GM19043 (cell line): Measurements from ENCODE around the gene EGLN2.
"Not testable (repeated sequence)": the region's sequence is repeated elsewhere in the genome, so short reads cannot be mapped to it uniquely, and the experiment has no call there.

Experiments used
- ATAC-seq: cut with Tn5 transposase; IDR thresholded peaks from one replicate; pipeline ENCODE4 v1.9.1; 2021; ENCODE audit warnings: low read depth; ENCODE audit not compliant: unreplicated experiment

The EGLN2 gene

GRCh38 chr19:40815223-40815622, 16.2 kb downstream of the EGLN2 start:
- ATAC-seq: no peak

GRCh38 chr19:40818480-40819399, 19.7 kb downstream of the EGLN2 start:
- not testable (repeated sequence) for ATAC-seq

- ATAC-seq: not testable (repeated sequence)
These were observed 20.7 kb downstream of the EGLN2 start for GRCh38 chr19:40819479-40820234.

DNA sequence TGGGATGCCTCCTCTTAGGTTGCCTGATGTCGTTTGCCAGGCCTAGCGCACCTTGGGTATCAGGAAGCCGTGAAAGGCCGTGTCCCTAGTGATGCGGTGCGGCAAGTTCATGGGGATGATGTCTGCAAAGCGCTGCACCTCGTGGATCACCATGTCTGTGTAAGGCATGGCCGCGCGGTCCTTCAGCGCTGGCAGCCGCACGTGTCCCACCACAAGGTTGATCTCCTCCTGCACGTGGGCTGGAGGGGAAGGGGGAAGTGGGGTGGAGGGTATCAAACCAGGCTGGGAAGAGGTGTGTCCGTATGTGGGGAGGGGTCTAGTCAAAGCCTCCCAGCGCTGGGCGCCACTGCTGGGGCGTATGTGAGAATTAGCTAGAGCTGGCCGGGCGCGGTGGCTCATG, 23.2 kb downstream of the EGLN2 start:
- no peak for ATAC-seq

GRCh38 chr19:40822704-40823553, 23.9 kb downstream of the EGLN2 start:
- ATAC-seq: not testable (repeated sequence)

DNA sequence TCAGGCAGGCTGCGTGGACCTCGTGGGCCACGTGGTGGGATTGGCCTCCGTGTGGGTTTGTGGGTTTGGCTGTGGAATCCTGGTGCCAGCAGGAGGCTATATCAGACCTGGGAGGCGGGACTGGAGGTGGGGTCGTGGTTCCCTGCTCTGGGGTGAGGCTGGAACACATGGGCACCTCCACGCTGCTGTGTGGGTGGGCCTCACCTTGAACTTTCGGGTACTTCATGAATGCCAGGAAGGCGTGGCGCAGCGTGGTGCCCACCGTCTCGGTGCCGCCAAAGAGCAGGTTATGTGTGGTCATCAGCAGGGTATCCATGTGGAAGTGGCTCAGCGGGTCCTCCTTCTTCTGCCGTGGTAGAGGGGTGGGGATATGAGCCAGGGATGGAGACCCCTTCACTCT, 25.9 kb downstream of the EGLN2 start:
- ATAC-seq: not testable (repeated sequence)

DNA sequence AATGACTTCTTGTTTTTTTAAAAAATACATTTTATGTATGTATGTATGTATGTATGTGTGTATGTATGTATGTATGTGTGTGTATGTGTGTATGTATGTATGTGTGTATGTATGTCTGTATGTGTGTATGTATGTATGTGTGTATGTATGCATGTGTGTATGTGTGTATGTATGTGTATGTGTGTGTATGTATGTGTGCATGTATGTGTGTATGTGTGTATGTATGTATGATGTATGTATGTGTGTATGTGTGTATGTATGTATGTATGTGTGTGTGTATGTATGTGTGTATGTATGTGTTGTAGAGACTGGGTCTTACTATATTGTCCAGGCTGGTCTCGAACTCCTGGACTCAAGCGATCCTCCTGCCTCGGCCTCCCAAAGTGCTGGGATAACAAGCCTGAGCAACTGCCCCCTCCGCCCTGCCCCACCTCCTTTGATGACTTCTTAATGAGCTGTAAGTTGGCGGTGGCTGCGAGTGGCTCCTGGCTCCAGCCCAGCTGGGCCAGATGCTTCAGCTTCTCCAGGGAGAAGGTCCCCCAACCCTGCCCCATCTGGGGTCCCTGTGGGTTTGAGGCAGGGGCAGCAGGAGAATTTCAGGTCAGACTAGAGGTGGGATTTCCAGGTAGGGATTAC, 26.6 kb downstream of the EGLN2 start:
- ATAC-seq: not testable (repeated sequence)

GRCh38 chr19:40826312-40826698, 27.3 kb downstream of the EGLN2 start:
- not testable (repeated sequence) for ATAC-seq

- not testable (repeated sequence) for ATAC-seq
These were observed 27.9 kb downstream of the EGLN2 start for GRCh38 chr19:40826699-40827385.

DNA sequence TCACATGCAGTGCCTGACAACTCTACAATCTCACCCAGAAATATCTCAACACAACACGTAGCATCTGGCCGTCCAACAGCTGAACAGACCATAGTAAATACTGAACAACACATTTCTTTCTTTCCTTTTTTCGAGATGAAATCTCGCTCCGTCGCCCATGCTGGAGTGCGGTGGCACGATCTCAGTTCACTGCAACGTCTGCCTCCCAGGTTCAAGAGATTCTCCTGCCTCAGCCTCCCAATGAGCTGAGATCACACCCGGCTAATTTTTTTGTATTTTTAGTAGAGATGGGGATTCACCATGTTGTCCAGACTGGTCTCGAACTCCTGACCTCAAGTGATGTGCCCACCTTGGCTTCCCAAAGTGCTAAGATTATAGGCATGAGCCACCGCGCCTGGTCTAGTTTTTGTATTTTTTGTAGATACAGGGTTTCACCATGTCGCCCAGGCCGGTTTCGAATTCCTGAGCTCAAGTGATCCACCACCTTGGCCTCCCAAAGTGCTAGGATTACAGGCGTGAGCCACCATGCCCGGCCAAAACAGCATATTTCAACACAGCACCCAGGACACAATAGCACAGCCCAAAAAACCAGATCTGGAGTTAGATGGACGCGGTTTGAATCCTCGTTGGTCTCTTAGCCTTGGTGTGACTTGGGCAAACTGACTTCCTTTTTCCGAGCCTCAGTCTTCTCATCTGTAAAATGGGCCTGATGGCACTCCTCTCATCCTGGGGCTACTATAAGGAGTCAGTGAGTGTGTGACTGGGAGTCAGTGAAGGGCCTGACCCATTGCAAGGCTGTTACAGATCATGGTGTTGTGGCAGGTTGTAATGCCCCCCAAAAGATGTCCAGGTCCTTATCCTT, 28.6 kb downstream of the EGLN2 start:
- no peak for ATAC-seq

GRCh38 chr19:40829205-40829604, 30.2 kb downstream of the EGLN2 start:
- no peak for ATAC-seq

DNA sequence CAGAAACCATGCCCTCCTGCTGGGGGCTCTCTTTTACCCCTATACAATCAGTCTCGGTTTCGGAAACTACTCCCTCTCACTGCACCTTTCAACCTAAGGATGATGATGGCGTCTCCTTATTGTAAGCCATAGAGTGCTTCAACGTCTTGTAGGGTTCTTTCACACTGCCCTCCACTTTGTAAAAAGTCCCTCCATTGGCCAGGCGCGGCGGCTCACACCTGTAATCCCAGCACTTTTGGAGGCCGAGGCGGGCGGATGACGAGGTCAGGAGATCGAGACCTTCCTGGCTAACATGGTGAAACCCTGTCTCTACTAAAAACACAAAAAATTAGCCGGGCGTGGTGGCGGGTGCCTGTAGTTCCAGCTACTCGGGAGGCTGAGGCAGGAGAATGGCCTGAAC, 31.8 kb downstream of the EGLN2 start:
- ATAC-seq: not testable (repeated sequence)

DNA sequence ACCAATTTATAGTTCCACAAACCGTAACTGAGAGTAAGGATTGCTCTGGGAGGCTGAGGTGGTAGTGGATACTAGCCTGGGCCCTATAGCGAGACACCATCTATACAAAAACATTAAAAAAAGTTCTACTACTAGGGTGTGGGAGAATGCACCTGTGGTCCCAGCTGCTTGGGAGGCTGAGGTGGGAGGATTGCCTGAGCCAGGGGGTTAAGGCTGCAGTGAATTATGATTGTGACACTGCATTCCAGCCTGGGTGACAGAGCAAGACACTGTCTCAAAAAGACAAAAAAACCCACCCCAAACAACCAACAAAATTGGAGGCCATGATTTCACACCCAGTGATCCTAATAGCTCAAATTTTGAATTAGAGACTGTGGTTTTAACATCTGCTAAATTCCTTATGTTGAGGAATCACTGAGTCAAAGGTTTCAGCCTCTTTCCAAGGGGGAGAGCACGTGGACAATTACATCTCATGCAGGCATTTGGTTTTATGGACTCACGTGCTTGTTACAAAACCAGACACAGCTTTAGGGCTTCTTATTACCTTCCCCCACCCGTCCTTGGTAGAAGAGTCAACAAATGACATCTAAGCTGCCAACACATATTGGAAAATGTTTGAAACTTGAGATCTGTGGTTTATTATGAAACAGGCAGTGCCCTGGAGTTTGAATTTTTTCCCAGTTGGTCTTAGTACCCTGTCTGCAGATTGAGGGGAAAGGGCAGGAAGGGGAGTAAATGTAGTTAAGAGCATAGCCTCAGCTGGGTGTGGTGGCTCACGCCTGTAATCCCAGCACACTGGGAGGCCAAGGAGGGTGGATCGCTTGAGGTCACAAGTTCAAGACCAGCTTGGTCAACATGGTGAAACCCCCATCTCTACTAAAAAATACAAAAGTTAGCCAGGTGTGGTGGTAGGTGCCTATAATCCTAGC, 32.8 kb downstream of the EGLN2 start:
- no peak for ATAC-seq

- not testable (repeated sequence) for ATAC-seq
These were observed 33.4 kb downstream of the EGLN2 start for GRCh38 chr19:40832431-40832790.

GRCh38 chr19:40833728-40834533, 34.9 kb downstream of the EGLN2 start:
- ATAC-seq: not testable (repeated sequence)

DNA sequence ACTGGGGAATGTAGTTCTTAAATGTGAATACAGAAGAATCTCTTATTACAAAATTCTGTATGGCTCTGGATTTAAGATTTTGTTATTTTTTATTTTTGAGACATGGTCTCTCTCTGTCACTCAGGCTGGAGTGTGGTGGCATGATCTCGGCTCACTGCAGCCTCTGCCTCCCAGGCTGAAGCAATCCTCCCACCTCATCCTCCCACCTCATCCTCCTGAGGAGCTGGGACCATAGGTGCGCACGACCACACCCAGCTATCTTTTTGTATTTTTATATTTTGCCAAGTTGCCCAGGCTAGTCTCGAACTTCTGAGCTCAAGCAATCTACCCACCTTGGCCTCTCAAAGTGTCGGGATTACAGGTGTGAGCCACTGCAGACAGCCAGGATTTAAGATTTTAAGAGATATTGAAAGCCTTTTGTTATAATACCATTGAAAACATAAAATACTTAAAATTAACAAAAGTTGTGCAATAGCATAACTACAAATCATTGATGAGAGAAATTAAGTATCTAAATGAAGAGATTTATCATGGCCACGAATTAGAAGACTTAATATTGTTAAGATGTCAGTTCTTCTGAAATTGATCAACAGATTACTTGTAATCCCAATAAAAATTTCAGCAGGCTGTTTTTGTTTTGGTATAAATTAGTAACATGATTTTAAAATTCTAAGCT, 37.9 kb downstream of the EGLN2 start:
- ATAC-seq: no peak
